Heart left ventricle (tissue), 16 donors: ENCODE results near the gene AMOTL2. TPM values are rescaled to one million over a fixed set of nuclear protein-coding genes. Genes with fewer than 3 reads are reported as not detected.

Experiments used
- ATAC-seq, 4 donors: fragments of 200-7000 bp; cut with Tn5 transposase; one replicate each; pipeline ENCODE4 v1.9.1; 2020 to 2022; ENCODE audit warnings: moderate library complexity in 4 of 4, mild to moderate bottlenecking in 3 of 4, moderate number of reproducible peaks in 1 of 4
- DNase-seq, 5 donors: peaks; one replicate each; pipeline ENCODE4 v3.0.0-alpha.2; 2020
- H3K27ac ChIP-seq, 12 donors: fragments of 200-600 bp; sonication (generic) in 4 of 12; one replicate each; pipeline versions ENCODE4 v1.5.0 to v1.8.0; 2016 to 2022; ENCODE audit warnings: mild to moderate bottlenecking in 2 of 12
- H3K27me3 ChIP-seq, 9 donors: fragments of 200-600 bp; sonication (generic) in 2 of 9; one replicate each; pipeline versions ENCODE4 v1.5.1 to v1.8.0; 2016 to 2022; ENCODE audit warnings: mild to moderate bottlenecking in 3 of 9
- H3K36me3 ChIP-seq, 9 donors: fragments of 200-600 bp; sonication (generic) in 2 of 9; one replicate each; pipeline versions ENCODE4 v1.5.0 to v1.8.0; 2018 to 2022; ENCODE audit warnings: mild to moderate bottlenecking in 2 of 9
- H3K4me1 ChIP-seq, 12 donors: fragments of 200-600 bp; sonication (generic) in 4 of 12; one replicate each; pipeline versions ENCODE4 v1.5.0 to v1.8.0; 2016 to 2022; ENCODE audit warnings: mild to moderate bottlenecking in 3 of 12
- H3K4me3 ChIP-seq, 12 donors: fragments of 200-600 bp; sonication (generic) in 4 of 12; one replicate each; pipeline versions ENCODE4 v1.5.0 to v1.8.0; 2017 to 2022; ENCODE audit warnings: mild to moderate bottlenecking in 9 of 12, moderate library complexity in 4 of 12
- H3K9me3 ChIP-seq, 12 donors: fragments of 200-600 bp; sonication (generic) in 4 of 12; one replicate each; pipeline versions ENCODE4 v1.5.0 to v1.8.0; 2016 to 2022; ENCODE audit warnings: mild to moderate bottlenecking in 1 of 12
- POLR2A ChIP-seq, 2 donors: fragments of 450-650 bp; IDR thresholded peaks; one replicate each; pipeline ENCODE4 v1.6.1; 2017; ENCODE audit warnings: antibody characterized with exemption in 2 of 2, mild to moderate bottlenecking in 2 of 2, moderate library complexity in 2 of 2
- WGBS, 4 donors: extraction: QIAGEN DNeasy Blood & Tissue Kit in 2 of 4; methylation state at CpG; one replicate each; pipeline versions ENCODE4 v1.1.5 to v1.1.7; 2013 to 2018; 5-methylcytosine and 5-hydroxymethylcytosine counted together
- intact Hi-C, 10 donors: fragments of 100-400 bp; cut with DNase I; formaldehyde crosslinking; loops; one replicate each; pipeline versions ENCODE4 v1.11.1 to v1.14.2; 2022
- polyA plus RNA-seq, 2 donors: library from polyadenylated mRNA; stranded (reverse); fragments of 200-250 nt; gene quantifications; one replicate each; pipeline ENCODE4 v1.2.3, GENCODE V29; 2013
- total RNA-seq, 9 donors: library from RNA; depleted of rRNA in 2 of 9; stranded (reverse); fragments of >200 nt in 2 of 9; fragmentation: NEBNext Ultra II Directional in 3 of 9; extraction: Animal tissue kit (Norgen Biotek cat#: 25700) in 3 of 9; gene quantifications; one replicate each; pipeline versions ENCODE4 v1.1.0 to v1.2.4, GENCODE V29; 2016 to 2023
- TF ChIP-seq, protein P1 (sequence below), 12 donors: fragments of 200-600 bp; sonication (generic) in 4 of 12; IDR thresholded peaks; one replicate each; pipeline versions ENCODE4 v1.5.0 to v1.8.0; 2018 to 2022; ENCODE audit warnings: antibody characterized with exemption in 12 of 12, mild to moderate bottlenecking in 5 of 12
- donor health status: ischemic (EF 13 %, LVEDD 7.1; RV severe dilation, severe dysfunction).
- donor health status: healthy with polysubstance abuse.
- donor health status: DM: no; HTN: yes; CAD: no.
- donor health status: DM: no; HTN: no; CAD: no.
- donor health status: ischemic (EF 25% LVEDD 6.9; RV normal size, moderate dysfunction).
- donor health status: ischemic (EF 25% LVEDD 5.7; RV mildly dilated, moderate dysfunction).
- donor health status: healthy.
- donor health status: DM: yes; HTN: yes; CAD: no.
- donor health status: ischemic (EF 35%, LVEDD 5.7; RV mildly dilated, moderate dysfunction).
- donor health status: nonischemic (EF 11% LVEDD 7.7; RV severe dilation, severe dysfunction).
- donor health status: DM: yes; HTN: yes; CAD: no.
- donor health status: PGD.
- donor health status: ischemic (EF 29% LVEDD 5.4; RV normal size, mild dysfunction).
- donor health status: nonischemic (EF 23%, LVEDD 6.1; RV moderate dilation, normal function).

AMOTL2 gene
- total and polyA plus RNA-seq, 11 donors: 19.0 to 109 (median 48.9) TPM

DNA sequence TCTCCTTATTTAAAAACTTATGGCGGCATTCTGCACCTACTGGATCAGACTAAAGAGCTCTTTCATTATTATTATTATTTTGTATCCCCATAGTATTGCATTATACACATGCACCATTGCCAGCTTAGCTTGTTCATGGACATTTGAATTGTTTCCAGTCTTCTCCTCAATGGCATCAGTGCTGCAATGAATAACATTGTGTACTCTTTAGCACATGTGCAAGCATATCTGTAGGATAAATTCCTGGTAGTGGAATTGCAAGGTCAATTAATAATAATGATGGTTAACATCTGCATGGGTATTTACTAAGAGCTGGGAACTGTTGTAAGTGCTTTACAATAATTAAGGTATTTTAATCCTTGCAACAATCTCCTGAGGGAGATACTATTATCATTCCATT lies 52.0 kb downstream of the AMOTL2 start:
- H3K27ac ChIP-seq: no peak overlapping the region
- H3K9me3 ChIP-seq: no peaks in the 10 kb centered on the region
- WGBS, 4 donors: 96 to 100% (median 98%) methylated on average over 1 of the region's 1 CpG
- peaks cover 0 to 22% (median 18%) of the 10 kb centered on the region in 12 donors for H3K4me1 ChIP-seq
- no peaks in the 10 kb centered on the region for H3K36me3 ChIP-seq
- no peak for ATAC-seq
- TF ChIP-seq, protein P1, sequence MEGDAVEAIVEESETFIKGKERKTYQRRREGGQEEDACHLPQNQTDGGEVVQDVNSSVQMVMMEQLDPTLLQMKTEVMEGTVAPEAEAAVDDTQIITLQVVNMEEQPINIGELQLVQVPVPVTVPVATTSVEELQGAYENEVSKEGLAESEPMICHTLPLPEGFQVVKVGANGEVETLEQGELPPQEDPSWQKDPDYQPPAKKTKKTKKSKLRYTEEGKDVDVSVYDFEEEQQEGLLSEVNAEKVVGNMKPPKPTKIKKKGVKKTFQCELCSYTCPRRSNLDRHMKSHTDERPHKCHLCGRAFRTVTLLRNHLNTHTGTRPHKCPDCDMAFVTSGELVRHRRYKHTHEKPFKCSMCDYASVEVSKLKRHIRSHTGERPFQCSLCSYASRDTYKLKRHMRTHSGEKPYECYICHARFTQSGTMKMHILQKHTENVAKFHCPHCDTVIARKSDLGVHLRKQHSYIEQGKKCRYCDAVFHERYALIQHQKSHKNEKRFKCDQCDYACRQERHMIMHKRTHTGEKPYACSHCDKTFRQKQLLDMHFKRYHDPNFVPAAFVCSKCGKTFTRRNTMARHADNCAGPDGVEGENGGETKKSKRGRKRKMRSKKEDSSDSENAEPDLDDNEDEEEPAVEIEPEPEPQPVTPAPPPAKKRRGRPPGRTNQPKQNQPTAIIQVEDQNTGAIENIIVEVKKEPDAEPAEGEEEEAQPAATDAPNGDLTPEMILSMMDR (IDR thresholded peaks at IDR 0.05): no peak
- TF ChIP-seq POLR2A (IDR thresholded peaks at IDR 0.05): no peak
- DNase-seq: no peak
- intact Hi-C loops: no loop called here
- H3K27me3 ChIP-seq: no peaks in the 10 kb centered on the region
- H3K4me3 ChIP-seq: no peak overlapping the region

DNA sequence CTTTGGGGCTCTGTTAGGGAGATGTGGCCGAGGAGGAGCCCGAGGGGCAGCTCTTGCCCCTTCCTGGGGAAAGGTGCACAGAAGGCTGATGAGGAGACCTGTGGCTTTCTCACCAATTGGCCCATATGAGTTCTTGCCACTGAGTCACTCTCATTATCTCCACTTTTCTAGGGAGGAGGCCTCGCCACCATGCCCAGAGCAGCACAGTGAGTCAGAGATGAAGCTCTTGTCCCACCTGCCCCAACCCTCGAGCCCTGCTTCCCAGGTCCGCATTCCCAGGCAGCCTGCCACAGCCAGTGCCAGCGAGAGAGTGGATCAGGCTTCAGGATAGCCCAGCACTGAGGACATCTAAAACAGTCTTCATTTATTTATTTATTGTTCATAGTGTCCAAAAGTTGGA lies 53.5 kb downstream of the AMOTL2 start:
- intact Hi-C loops: no loop called here

DNA sequence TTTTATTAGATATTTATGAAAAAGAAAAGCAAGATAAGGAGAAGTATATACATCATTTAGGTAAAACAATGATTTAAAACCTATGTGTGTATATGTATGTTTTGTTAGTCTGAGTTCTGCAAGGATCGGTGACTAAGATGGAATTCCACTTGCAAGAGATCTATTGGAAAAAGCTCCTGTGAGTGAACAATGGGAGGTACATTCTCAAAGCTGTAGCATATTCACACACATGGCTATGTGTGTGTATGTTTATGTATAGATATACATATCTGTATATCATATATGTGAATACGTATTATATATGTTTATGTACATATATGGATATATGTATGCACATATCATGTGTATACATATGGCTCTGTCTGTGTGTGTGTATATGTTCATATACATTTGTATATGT lies 54.3 kb downstream of the AMOTL2 start:
- TF ChIP-seq, protein P1 (IDR thresholded peaks at IDR 0.05): no peak
- no peak for TF ChIP-seq POLR2A (IDR thresholded peaks at IDR 0.05)
- intact Hi-C loops: loop anchor here in 1 of 10 donors (10.0 kb wide), 1 partner anchor 445 kb away; no protein-coding TSS in a partner anchor
- 95 to 97% (median 96%) methylated on average over 2 of the region's 2 CpGs for WGBS, 4 donors

More for the DNA sequence above, 53.5 kb downstream of the AMOTL2 start:
- Histone ChIP-seq H3K27me3 (no peaks in the 10 kb centered on the region), H3K9me3 (no peaks in the 10 kb centered on the region), H3K27ac (no peak overlapping the region), H3K4me1 (peaks cover 0 to 14% (median 9%) of the 10 kb centered on the region in 12 donors), H3K4me3 (no peak overlapping the region), H3K36me3 (no peaks in the 10 kb centered on the region)
- WGBS, 4 donors: 88 to 97% (median 91%) methylated on average over 6 of the region's 6 CpGs
- no peak for TF ChIP-seq POLR2A (IDR thresholded peaks at IDR 0.05)
- TF ChIP-seq, protein P1 (IDR thresholded peaks at IDR 0.05): no peak
- ATAC-seq (no peak), DNase-seq (no peak)

DNA sequence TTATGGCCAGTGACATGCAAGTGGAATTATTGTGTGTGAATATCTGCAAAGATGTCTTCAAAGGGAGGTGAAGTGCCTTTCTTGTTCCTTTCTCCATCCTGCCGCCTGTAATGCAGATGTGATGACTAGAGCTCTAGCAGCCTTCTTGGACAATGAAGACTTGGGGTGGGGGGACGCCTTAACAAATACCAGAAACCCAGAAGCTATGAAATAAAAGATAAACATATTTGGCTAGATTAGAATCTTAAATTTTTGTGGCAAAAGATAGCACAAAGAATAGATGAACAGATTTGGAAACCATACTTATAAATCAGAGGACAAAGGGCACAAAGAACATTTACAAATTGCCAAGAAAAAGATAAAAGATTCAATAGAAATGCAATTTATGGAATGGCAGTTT lies 56.1 kb downstream of the AMOTL2 start:
- WGBS, 4 donors: 94 to 100% (median 97%) methylated on average over 2 of the region's 2 CpGs
- H3K27ac ChIP-seq: no peak overlapping the region
- no peak overlapping the region for H3K4me3 ChIP-seq
- DNase-seq: no peak
- no peak for ATAC-seq
- no peaks in the 10 kb centered on the region for H3K36me3 ChIP-seq
- peaks cover 14 to 34% (median 28%) of the 10 kb centered on the region in 12 donors for H3K4me1 ChIP-seq
- intact Hi-C loops: loop anchor here in 1 of 10 donors (10.0 kb wide), 1 partner anchor 447 kb away; no protein-coding TSS in a partner anchor
- TF ChIP-seq POLR2A (IDR thresholded peaks at IDR 0.05): no peak
- TF ChIP-seq, protein P1 (IDR thresholded peaks at IDR 0.05): no peak
- H3K27me3 ChIP-seq: peaks cover 0 to 9% (median 0%) of the 10 kb centered on the region in 9 donors
- no peaks in the 10 kb centered on the region for H3K9me3 ChIP-seq

More for the DNA sequence above, 54.3 kb downstream of the AMOTL2 start:
- Histone ChIP-seq H3K27me3 (no peaks in the 10 kb centered on the region), H3K36me3 (no peaks in the 10 kb centered on the region), H3K9me3 (no peaks in the 10 kb centered on the region), H3K4me1 (peaks cover 6 to 18% (median 13%) of the 10 kb centered on the region in 12 donors), H3K4me3 (no peak overlapping the region), H3K27ac (no peak overlapping the region)
- DNase-seq (no peak), ATAC-seq (no peak)
